ENCODE results near the gene FOXE3. TPM values are rescaled to one million over a fixed set of nuclear protein-coding genes. Genes with fewer than 3 reads are reported as not detected.

FOXE3 gene
- polyA plus RNA-seq, 2 of the 4 experiments (the other 2 are of a cell fraction), result 0.08 TPM; not detected in 1

GRCh38 chr1:47436304-47436978 is 20.4 kb downstream of the FOXE3 start (continued):
- TF ChIP-seq, protein P1, sequence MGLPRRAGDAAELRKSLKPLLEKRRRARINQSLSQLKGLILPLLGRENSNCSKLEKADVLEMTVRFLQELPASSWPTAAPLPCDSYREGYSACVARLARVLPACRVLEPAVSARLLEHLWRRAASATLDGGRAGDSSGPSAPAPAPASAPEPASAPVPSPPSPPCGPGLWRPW (IDR thresholded peaks at IDR 0.05), result no peak
- TF ChIP-seq PHF8 (IDR thresholded peaks at IDR 0.05; ENCODE audit: borderline replicate concordance, low read depth) (no peak), EHF (CRISPR knock-in tag; IDR thresholded peaks at IDR 0.05) (no peak)
- TF ChIP-seq, protein P2, sequence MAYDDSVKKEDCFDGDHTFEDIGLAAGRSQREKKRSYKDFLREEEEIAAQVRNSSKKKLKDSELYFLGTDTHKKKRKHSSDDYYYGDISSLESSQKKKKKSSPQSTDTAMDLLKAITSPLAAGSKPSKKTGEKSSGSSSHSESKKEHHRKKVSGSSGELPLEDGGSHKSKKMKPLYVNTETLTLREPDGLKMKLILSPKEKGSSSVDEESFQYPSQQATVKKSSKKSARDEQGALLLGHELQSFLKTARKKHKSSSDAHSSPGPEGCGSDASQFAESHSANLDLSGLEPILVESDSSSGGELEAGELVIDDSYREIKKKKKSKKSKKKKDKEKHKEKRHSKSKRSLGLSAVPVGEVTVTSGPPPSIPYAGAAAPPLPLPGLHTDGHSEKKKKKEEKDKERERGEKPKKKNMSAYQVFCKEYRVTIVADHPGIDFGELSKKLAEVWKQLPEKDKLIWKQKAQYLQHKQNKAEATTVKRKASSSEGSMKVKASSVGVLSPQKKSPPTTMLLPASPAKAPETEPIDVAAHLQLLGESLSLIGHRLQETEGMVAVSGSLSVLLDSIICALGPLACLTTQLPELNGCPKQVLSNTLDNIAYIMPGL (CRISPR knock-in tag; IDR thresholded peaks at IDR 0.05; ENCODE audit: borderline replicate concordance), result no peak

GRCh38 chr1:47436979-47437446 is 20.9 kb downstream of the FOXE3 start:
- H3K4me1 ChIP-seq, result peaks cover 7% of the 10 kb centered on the region; the same call in 1 of the 3 replicates
- H3K9me3 ChIP-seq, result no peaks in the 10 kb centered on the region
- peak overlapping the region; percentile 96 for H3K4me3 ChIP-seq
- TF ChIP-seq MAZ (IDR thresholded peaks at IDR 0.05; ENCODE audit: borderline replicate concordance, low read depth, low read length) (no peak), EP300 (IDR thresholded peaks at IDR 0.05) (no peak), HOXB13 (CRISPR knock-in tag; IDR thresholded peaks at IDR 0.05; ENCODE audit: low read depth) (no peak), CEBPB (IDR thresholded peaks at IDR 0.05) (no peak), HOXA7 (CRISPR knock-in tag; IDR thresholded peaks at IDR 0.05) (no peak), TP53 (CRISPR knock-in tag; IDR thresholded peaks at IDR 0.05) (no peak), CBX2 (IDR thresholded peaks at IDR 0.05; ENCODE audit: borderline replicate concordance, low read depth) (no peak), ZSCAN20 (CRISPR knock-in tag; IDR thresholded peaks at IDR 0.05) (no peak), FOSB (CRISPR knock-in tag; IDR thresholded peaks at IDR 0.05) (no peak), JUNB (IDR thresholded peaks at IDR 0.05) (no peak), HEYL (CRISPR knock-in tag; IDR thresholded peaks at IDR 0.05) (no peak)
- TF ChIP-seq, protein P3, sequence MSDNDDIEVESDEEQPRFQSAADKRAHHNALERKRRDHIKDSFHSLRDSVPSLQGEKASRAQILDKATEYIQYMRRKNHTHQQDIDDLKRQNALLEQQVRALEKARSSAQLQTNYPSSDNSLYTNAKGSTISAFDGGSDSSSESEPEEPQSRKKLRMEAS (IDR thresholded peaks at IDR 0.05), result no peak
- 0% methylated on average over 3 of the region's 46 CpGs for WGBS (ENCODE audit: missing lambda C conversion rate)
- peak in 1 of 2 experiments; percentile 21 for DNase-seq (ENCODE audit: low read depth in 1 of 2, low spot score in 1 of 2)
- H3K4me2 ChIP-seq, result peak overlapping the region; percentile 78
- peak; percentile 58 for ATAC-seq
- ChIA-PET POLR2A (interaction anchor here (0.7 to 1.8 kb wide), 8 partner anchors 41 to 290 kb away, joined by 3 to 13 read pairs (median 4); partner anchors contain the start of gene CMPK1), CTCF (interaction anchor here (0.7 to 12.6 kb wide), 48 partner anchors 8 to 326 kb away, joined by 3 to 313 read pairs (median 4); no protein-coding TSS in a partner anchor)
- H3K27ac ChIP-seq, result peak overlapping the region; percentile 95 to 99
- no peak for FAIRE-seq

DNA sequence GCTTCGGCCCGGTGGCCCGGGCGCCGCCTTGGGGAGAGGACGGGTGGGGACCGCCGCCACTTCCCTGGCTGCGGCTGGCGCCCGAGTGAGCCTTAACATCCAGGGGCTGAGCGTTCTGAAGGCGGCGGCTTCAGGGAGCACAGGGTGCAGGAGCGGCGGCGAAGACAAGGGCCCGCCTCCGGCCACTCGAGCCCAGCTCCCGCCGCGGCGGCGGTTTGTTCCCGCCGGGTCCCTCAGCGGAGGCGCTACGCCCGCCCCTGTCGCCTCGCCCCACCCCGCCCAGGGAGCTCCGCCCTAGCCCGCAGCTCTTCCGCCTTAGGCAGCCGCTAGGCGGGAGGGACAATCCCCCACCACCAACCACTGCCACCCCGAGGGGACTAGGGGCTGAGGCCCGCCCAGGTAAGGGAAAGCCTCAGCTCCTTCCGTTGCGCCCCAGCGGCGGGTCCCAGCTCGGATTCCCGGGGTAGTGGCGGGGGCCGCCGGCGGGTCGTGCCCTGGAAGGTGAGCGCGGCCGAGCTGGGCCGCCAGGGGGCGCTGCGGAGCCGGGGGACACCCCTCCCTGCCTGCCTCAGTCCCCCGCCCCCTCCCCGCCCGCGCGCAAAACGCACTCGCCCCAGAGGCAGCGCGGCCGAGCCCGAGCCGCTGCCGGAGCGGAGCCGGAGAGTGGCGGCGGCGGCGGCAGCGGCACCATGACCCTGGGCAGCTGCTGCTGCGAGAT is 21.5 kb downstream of the FOXE3 start, which contains the start of gene FOXD2:
Gene FOXD2 (plus strand): TSS at position 598 of the 718 bp plus-strand sequence. CDS start 92 bp downstream, at position 690.
- peaks cover 7% of the 10 kb centered on the region; the same call in 1 of the 3 replicates for H3K4me1 ChIP-seq
- ChIA-PET POLR2A (interaction anchor here (0.7 to 1.8 kb wide), 8 partner anchors 41 to 289 kb away, joined by 3 to 13 read pairs (median 4); partner anchors contain the start of gene CMPK1), CTCF (interaction anchor here (0.7 to 12.6 kb wide), 43 partner anchors 8 to 326 kb away, joined by 3 to 313 read pairs (median 5); no protein-coding TSS in a partner anchor)
- ATAC-seq (peak; percentile 88 to 90), DNase-seq (ENCODE audit: low read depth in 1 of 2, low spot score in 1 of 2) (peak; percentile 77 to 84), FAIRE-seq (no peak)
- peak within 1 kb of the TSS; percentile 78 for H3K4me2 ChIP-seq
- H3K9me3 ChIP-seq, result no peaks in the 10 kb centered on the region
- peak within 1 kb of the TSS; percentile 96 for H3K4me3 ChIP-seq
- peak within 1 kb of the TSS; percentile 95 to 99 for H3K27ac ChIP-seq
- WGBS (ENCODE audit: missing lambda C conversion rate), result 0% methylated on average over 1 of the region's 80 CpGs
- TF ChIP-seq, protein P2 (CRISPR knock-in tag; IDR thresholded peaks at IDR 0.05; ENCODE audit: borderline replicate concordance), result peak; percentile 81; the same call in 1 of the 2 replicates
- TF ChIP-seq CHD4 (IDR thresholded peaks at IDR 0.05; ENCODE audit: borderline replicate concordance), result no peak
- no peak for TF ChIP-seq POLR2AphosphoS2 (conservative IDR thresholded peaks at IDR 0.05; ENCODE audit: low read length)
- no peak for TF ChIP-seq NPAS2 (CRISPR knock-in tag; IDR thresholded peaks at IDR 0.05; ENCODE audit: borderline replicate concordance)
- no peak for TF ChIP-seq EHMT2 (IDR thresholded peaks at IDR 0.05; ENCODE audit: low read depth)
- 0 out of 2 replicates have a peak, but pooled peaks have one; percentile 29 for TF ChIP-seq MAZ (IDR thresholded peaks at IDR 0.05; ENCODE audit: borderline replicate concordance, low read depth, low read length)
- TF ChIP-seq, protein P3 (IDR thresholded peaks at IDR 0.05), result peak; percentile 11; the same call in 1 of the 2 replicates
- TF ChIP-seq CHD2 (IDR thresholded peaks at IDR 0.05; ENCODE audit: low read length, partially characterized antibody), result no peak
- TF ChIP-seq JUN (IDR thresholded peaks at IDR 0.05), result peak in 1 of 2 experiments; percentile 22; a peak in 1 of 5 replicates
- TF ChIP-seq PHF8 (IDR thresholded peaks at IDR 0.05; ENCODE audit: borderline replicate concordance, low read depth), result 0 out of 2 replicates have a peak, but pooled peaks have one; percentile 9
- peak; percentile 26 to 83; a peak in 4 of 5 replicates for TF ChIP-seq RAD21 (conservative IDR thresholded peaks at IDR 0.05 in 1 of 2, IDR thresholded peaks at IDR 0.05 in 1 of 2)
- TF ChIP-seq HOXB13 (CRISPR knock-in tag; IDR thresholded peaks at IDR 0.05; ENCODE audit: low read depth), result no peak
- TF ChIP-seq MYC (IDR thresholded peaks at IDR 0.05; ENCODE audit: borderline replicate concordance, low read length), result no peak
- TF ChIP-seq, protein P4, sequence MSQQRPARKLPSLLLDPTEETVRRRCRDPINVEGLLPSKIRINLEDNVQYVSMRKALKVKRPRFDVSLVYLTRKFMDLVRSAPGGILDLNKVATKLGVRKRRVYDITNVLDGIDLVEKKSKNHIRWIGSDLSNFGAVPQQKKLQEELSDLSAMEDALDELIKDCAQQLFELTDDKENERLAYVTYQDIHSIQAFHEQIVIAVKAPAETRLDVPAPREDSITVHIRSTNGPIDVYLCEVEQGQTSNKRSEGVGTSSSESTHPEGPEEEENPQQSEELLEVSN (IDR thresholded peaks at IDR 0.05; ENCODE audit: borderline replicate concordance, low read depth), result 0 out of 2 replicates have a peak, but pooled peaks have one; percentile 47

All from A549 (cell line).